DMS 273 (cell line): ENCODE data around the gene CCDC91.
"Not testable (repeated sequence)": the region's sequence is repeated elsewhere in the genome, so short reads cannot be mapped to it uniquely, and the experiment has no call there.

ENCODE experiments used
- DNase-seq: peaks from one replicate; lab custom pipeline; 2025; ENCODE audit not compliant: unreplicated experiment; lab: John Stamatoyannopoulos, UW

The CCDC91 gene

GRCh38 chr12:28351414-28351813, 161.2 kb downstream of the CCDC91 start:
- no peak for DNase-seq

- DNase-seq, result no peak
These were observed 164.9 kb downstream of the CCDC91 start for GRCh38 chr12:28355161-28355560.

- no peak for DNase-seq
These were observed 170.0 kb downstream of the CCDC91 start for GRCh38 chr12:28360253-28360652.

- DNase-seq, result no peak
These were observed 177.1 kb downstream of the CCDC91 start for GRCh38 chr12:28367326-28367725.

GRCh38 chr12:28367993-28368392, 177.7 kb downstream of the CCDC91 start:
- no peak for DNase-seq

GRCh38 chr12:28369483-28369882, 179.2 kb downstream of the CCDC91 start:
- DNase-seq, result no peak

- DNase-seq, result no peak
These were observed 184.3 kb downstream of the CCDC91 start for GRCh38 chr12:28374556-28374955.

- no peak for DNase-seq
These were observed 188.5 kb downstream of the CCDC91 start for GRCh38 chr12:28378736-28379135.

- not testable (repeated sequence) for DNase-seq
These were observed 189.5 kb downstream of the CCDC91 start for GRCh38 chr12:28379779-28380178.

GRCh38 chr12:28383368-28383767, 193.1 kb downstream of the CCDC91 start:
- DNase-seq, result no peak

GRCh38 chr12:28388879-28389278, 198.6 kb downstream of the CCDC91 start:
- DNase-seq, result no peak

GRCh38 chr12:28390206-28390605, 199.9 kb downstream of the CCDC91 start:
- DNase-seq, result no peak

- no peak for DNase-seq
These were observed 200.6 kb downstream of the CCDC91 start for GRCh38 chr12:28390761-28391385.

- no peak for DNase-seq
These were observed 219.6 kb downstream of the CCDC91 start for GRCh38 chr12:28409892-28410291.

- DNase-seq, result no peak
These were observed 223.3 kb downstream of the CCDC91 start for GRCh38 chr12:28413460-28414109.

- DNase-seq, result no peak
These were observed 225.5 kb downstream of the CCDC91 start for GRCh38 chr12:28415755-28416154.

GRCh38 chr12:28421374-28421773, 231.1 kb downstream of the CCDC91 start:
- DNase-seq, result no peak

GRCh38 chr12:28424965-28425364, 234.7 kb downstream of the CCDC91 start:
- no peak for DNase-seq

GRCh38 chr12:28425526-28425925, 235.3 kb downstream of the CCDC91 start:
- no peak for DNase-seq

GRCh38 chr12:28427046-28427445, 236.8 kb downstream of the CCDC91 start:
- no peak for DNase-seq

GRCh38 chr12:28440081-28440608, 249.9 kb downstream of the CCDC91 start:
- no peak for DNase-seq

GRCh38 chr12:28442101-28442500, 251.8 kb downstream of the CCDC91 start:
- no peak for DNase-seq

- DNase-seq, result no peak
These were observed 253.1 kb downstream of the CCDC91 start for GRCh38 chr12:28443337-28443736.
